Neuron (in vitro differentiated cells): ENCODE measurements around the gene RTP5.

Source experiments
- H2AFZ ChIP-seq: one replicate; pipeline ENCODE4 v1.6.1; 2013; ENCODE audit warnings: low read depth, mild to moderate bottlenecking, inconsistent platforms, low read length, moderate library complexity
- H3K27me3 ChIP-seq: one replicate; pipeline ENCODE4 v1.6.1; 2013; ENCODE audit warnings: low read length; ENCODE audit not compliant: insufficient read depth
- H3K36me3 ChIP-seq: one replicate; pipeline ENCODE4 v1.6.1; 2013; ENCODE audit warnings: low read length; ENCODE audit not compliant: insufficient read depth
- H3K4me1 ChIP-seq: one replicate; pipeline ENCODE4 v1.6.1; 2013; ENCODE audit warnings: low read length; ENCODE audit not compliant: insufficient read depth
- H3K4me3 ChIP-seq: 2 replicates; pipeline ENCODE4 v1.5.1; 2013; ENCODE audit warnings: mild to moderate bottlenecking, low read length, moderate library complexity
- H3K9me3 ChIP-seq: one replicate; pipeline ENCODE4 v1.6.1; 2013; ENCODE audit warnings: low read length

RTP5 gene

DNA sequence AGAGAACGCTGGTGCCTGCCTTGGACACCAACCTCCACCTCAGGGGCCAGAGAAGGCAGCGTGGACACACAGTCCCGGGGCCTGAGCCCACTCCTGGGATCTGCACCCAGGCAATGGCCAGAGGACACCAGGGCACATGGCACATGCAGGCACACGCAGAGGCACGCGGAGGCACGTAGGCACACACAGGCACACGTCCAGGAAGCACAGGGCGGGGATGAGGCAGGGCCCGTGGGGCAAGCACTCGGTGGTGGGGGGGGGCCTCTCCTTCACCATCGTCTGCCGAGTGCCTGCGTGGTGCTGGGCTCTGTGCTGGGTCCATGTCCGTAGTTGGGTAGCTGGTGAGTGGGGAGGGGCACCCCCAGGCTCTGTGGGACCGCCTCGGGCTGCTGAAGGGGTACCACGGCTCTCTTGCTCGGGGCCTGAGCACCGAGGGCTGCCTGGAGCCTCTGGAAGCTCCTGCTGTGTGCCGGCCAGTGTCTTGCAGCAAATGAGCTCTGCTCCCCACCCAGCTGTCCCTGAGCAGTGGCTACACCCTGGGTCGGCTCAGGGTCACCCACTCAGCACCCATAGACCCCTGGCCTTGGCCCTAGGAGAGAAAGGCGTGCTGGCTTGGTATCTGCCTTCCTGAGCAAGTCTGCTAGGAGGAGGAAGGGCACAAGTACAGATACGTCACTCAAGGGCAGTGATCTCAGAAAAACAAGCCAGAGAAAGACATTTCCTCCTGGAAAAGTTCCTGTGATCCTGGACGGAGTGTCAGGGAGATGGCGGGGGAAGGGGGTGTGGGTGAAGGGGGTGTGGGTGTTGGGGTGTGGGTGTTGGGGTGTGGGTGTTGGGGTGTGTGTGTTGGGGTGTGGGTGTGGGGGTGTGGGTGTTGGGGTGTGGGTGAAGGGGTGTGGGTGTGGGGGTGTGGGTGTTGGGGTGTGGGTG is 26.4 kb downstream of the RTP5 start:
- Histone ChIP-seq H3K4me1 (no peaks in the 10 kb centered on the region), H3K4me3 (no peak overlapping the region), H2AFZ (no peak overlapping the region), H3K27me3 (no peaks in the 10 kb centered on the region), H3K9me3 (no peaks in the 10 kb centered on the region), H3K36me3 (no peaks in the 10 kb centered on the region)

- H2AFZ ChIP-seq = no peak overlapping the region
- H3K4me1 ChIP-seq = peaks cover 3% of the 10 kb centered on the region
- H3K9me3 ChIP-seq = no peaks in the 10 kb centered on the region
- H3K4me3 ChIP-seq = no peak overlapping the region
- peaks cover 2% of the 10 kb centered on the region for H3K27me3 ChIP-seq
- H3K36me3 ChIP-seq = no peaks in the 10 kb centered on the region
Measured at GRCh38 chr2:241896746-241897201, 27.2 kb downstream of the RTP5 start.

GRCh38 chr2:241897231-241897916 is 27.8 kb downstream of the RTP5 start:
- Histone ChIP-seq H3K27me3 (peaks cover 5% of the 10 kb centered on the region), H3K36me3 (no peaks in the 10 kb centered on the region), H3K4me3 (no peak overlapping the region), H3K4me1 (peaks cover 4% of the 10 kb centered on the region), H3K9me3 (no peaks in the 10 kb centered on the region), H2AFZ (no peak overlapping the region)

- Histone ChIP-seq H3K4me3 (no peak overlapping the region), H3K27me3 (peaks cover 14% of the 10 kb centered on the region), H2AFZ (no peak overlapping the region), H3K9me3 (no peaks in the 10 kb centered on the region), H3K36me3 (no peaks in the 10 kb centered on the region), H3K4me1 (peaks cover 4% of the 10 kb centered on the region)
Measured at GRCh38 chr2:241898463-241899270, 29.1 kb downstream of the RTP5 start.

DNA sequence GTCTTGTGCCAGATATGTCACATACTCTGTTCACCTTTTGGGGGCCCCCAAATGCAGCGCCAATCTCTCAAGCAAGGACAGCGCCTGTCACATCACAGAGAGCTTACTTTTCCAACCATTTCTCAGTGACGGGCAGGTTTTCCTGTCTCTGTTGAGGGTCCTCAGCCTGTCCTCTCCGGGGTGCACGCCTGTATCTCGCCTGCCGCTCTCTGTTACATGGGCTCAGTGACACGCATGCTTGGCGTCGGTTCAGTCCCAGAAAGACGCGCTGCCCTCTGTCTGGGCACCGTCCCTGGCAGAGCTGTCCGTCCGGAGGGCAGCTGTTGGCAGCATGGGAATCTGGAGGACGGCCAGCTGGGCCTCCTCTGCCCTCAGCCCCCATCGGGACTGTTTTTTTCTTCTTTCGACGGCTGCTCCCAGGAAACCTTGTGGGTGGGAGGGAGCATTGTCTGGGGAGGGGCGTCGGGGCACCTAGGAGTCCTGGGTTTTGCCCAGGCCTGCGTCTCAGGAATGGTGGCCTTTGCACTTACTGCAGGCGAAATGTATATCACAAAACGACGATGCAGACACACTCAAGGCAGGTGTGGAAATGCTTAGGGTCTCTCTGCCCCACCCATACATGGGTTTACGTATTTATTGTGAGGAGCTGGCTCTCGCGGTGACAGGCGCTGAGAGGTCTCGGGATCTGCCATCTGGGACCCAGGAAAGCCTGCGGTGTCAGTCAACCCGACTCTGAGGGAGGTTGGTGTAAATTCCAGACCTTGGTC is 30.9 kb downstream of the RTP5 start:
- Histone ChIP-seq H3K9me3 (no peaks in the 10 kb centered on the region), H3K4me3 (no peak overlapping the region), H3K4me1 (peaks cover 4% of the 10 kb centered on the region), H2AFZ (no peak overlapping the region), H3K36me3 (no peaks in the 10 kb centered on the region), H3K27me3 (peaks cover 14% of the 10 kb centered on the region)

DNA sequence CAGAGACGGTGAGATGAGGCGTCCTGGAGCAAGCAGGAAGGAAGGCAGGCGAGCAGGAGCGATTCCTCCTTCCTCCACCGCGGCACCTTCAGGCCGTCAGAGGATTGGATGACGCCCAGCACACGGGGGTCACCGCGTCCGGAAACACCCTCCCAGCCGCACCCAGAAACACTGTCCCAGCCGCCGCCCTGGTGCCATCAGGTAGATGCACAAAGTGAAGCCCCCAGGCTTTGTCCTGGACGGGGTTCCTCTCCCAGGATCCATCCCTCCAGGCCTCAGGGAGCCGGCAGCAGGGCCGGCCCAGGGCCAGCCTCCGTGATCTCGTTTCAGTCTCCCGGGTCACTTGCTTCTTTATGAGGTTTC is 31.5 kb downstream of the RTP5 start:
- no peak overlapping the region for H3K4me3 ChIP-seq
- no peaks in the 10 kb centered on the region for H3K36me3 ChIP-seq
- H3K27me3 ChIP-seq = peaks cover 14% of the 10 kb centered on the region
- H3K9me3 ChIP-seq = no peaks in the 10 kb centered on the region
- no peak overlapping the region for H2AFZ ChIP-seq
- peaks cover 4% of the 10 kb centered on the region for H3K4me1 ChIP-seq

DNA sequence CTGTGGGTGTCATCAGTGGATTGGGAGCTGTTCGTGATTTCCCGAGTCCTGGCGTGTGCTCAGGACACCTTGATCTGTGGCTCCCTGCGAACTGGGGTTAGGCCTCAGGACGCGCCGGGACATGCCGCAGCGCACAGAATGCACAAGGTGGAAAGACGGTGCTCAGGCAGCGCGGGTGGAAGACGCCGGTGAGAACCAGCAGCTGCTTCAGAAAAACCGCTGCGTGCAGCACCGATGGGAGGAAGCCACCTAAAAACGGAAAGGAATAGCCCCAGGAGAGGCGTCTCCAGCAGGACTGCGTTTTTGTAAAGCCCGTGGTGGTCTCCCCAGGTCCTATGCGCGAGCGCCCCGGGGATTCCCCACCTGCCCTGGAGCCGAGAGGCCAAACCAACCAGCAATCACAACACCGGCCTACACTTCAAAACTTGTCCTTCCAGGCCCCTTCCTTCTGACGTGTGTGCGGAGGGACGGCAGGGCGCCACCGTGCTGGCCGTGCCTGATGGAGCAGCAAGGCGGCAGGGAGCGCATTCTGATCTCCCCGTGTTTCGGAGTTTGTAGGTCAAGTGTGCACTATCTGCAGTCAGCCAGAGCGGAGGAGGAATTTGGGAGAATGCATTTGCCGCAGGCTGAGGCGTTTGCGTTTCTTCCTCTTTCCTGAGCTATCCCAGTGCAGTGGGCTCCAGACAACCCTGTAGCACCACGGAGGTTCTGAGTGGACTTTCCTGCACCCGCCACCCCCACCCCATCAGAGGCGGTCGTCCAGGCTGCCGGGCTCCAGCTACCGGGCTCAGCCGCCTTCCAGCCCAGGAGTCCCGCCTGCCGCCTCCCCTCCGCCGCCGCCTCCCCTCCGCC is 32.2 kb downstream of the RTP5 start:
- Histone ChIP-seq H2AFZ (no peak overlapping the region), H3K36me3 (no peaks in the 10 kb centered on the region), H3K9me3 (no peaks in the 10 kb centered on the region), H3K27me3 (peaks cover 14% of the 10 kb centered on the region), H3K4me3 (peak overlapping the region; percentile 7), H3K4me1 (peaks cover 4% of the 10 kb centered on the region)

- no peaks in the 10 kb centered on the region for H3K36me3 ChIP-seq
- H2AFZ ChIP-seq = no peak overlapping the region
- no peak overlapping the region for H3K4me3 ChIP-seq
- no peaks in the 10 kb centered on the region for H3K9me3 ChIP-seq
- H3K27me3 ChIP-seq = peaks cover 14% of the 10 kb centered on the region
- H3K4me1 ChIP-seq = peaks cover 4% of the 10 kb centered on the region
Measured at GRCh38 chr2:241902357-241902991, 32.9 kb downstream of the RTP5 start.

- Histone ChIP-seq H3K9me3 (no peaks in the 10 kb centered on the region), H2AFZ (no peak overlapping the region), H3K4me3 (no peak overlapping the region), H3K36me3 (no peaks in the 10 kb centered on the region), H3K27me3 (peaks cover 14% of the 10 kb centered on the region), H3K4me1 (peaks cover 4% of the 10 kb centered on the region)
Measured at GRCh38 chr2:241903121-241904010, 33.8 kb downstream of the RTP5 start.

- Histone ChIP-seq H3K27me3 (peaks cover 14% of the 10 kb centered on the region), H3K4me3 (no peak overlapping the region), H2AFZ (no peak overlapping the region), H3K4me1 (peaks cover 4% of the 10 kb centered on the region), H3K9me3 (no peaks in the 10 kb centered on the region), H3K36me3 (no peaks in the 10 kb centered on the region)
Measured at GRCh38 chr2:241904011-241904718, 34.6 kb downstream of the RTP5 start.
